HS-27A (cell line): ENCODE results near the gene TPPP.
"Not testable (repeated sequence)": the region's sequence is repeated elsewhere in the genome, so short reads cannot be mapped to it uniquely, and the experiment has no call there.

Source experiments
- DNase-seq: peaks from one replicate; pipeline ENCODE4 v3.0.0-alpha.2; 2012; ENCODE audit warnings: low read depth, missing footprints

TPPP gene

DNA sequence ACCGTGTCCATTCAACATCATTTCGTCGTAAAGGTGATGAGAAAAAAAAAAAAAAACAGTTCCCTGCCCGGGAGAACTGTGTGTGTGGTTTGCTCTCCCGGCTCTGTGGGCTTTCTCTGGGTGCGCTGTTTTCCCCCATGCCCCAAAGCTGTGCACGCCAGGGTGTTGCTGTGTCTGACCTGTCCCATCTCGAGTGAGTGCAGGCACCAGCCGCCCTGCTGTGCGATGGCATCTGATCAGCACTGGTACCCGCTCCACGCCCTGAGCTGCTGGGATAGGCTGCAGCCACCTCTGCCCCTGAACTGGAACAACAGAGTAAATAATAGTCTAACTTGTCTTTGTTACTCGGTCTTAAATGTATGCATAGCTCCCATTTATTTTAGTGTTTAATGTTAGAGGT lies 47.7 kb downstream of the TPPP start:
- no peak for DNase-seq

DNA sequence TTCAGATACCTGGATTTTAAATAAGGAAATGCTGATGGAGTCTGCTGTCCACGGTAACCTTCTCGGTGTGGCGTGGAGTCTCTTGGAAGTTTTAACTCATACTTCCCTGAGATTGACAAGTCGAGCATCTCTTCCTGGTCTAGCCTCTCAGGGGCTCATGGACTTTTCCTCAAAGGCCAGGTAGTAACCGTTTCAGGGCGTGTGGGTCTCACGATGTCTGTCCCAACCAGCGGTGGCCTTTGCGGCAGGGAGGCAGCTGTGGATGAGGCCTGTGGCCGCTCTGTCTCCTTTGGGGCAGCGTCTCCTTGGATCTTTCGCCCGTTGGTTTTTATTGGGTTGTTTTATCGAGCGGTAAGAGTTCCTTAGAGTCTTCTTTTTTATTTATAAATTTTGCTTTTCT lies 48.2 kb downstream of the TPPP start:
- DNase-seq = no peak

DNA sequence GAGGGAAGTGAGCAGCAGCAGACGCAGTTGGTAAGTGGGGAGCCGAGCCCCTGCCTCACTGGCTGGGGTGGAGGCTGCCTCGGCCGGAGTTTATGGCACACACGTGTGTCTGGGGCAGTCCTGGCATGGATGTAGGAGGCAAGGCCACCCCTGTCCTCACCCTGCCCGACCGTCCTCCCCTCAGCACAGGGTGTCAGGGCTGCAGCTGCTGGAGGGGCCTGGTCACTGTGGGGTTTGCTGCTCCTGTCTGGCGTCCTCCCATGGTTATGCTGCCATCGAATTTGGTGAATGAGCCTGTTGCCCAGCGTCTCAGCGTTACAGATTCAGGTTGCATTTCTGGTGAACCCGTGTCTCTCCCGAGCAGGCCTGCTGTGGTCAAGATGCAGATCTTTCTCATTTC lies 48.6 kb downstream of the TPPP start:
- DNase-seq = no peak

DNA sequence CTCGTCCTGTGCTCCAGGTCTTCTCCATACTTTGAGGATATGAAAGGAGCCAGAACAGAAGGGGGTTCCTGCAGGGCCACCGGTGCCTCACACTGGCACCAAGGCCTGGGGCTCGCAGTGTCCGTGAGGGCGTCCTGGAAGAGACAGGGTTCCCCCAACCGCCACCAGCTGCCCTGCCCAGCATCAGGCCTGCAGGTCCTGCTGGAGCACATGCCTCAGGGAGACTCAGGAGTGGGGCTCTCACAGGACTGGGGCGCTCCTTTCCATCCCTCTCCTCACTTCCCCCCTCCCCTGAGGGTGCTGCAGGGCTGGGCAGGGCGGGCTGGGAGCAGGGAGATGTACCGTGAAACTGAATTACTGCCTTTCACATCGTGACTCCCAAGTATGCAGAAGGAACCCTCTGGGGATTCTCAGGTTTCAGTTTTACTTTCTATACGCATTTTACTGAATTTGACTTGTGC lies 49.3 kb downstream of the TPPP start:
- no peak for DNase-seq

DNA sequence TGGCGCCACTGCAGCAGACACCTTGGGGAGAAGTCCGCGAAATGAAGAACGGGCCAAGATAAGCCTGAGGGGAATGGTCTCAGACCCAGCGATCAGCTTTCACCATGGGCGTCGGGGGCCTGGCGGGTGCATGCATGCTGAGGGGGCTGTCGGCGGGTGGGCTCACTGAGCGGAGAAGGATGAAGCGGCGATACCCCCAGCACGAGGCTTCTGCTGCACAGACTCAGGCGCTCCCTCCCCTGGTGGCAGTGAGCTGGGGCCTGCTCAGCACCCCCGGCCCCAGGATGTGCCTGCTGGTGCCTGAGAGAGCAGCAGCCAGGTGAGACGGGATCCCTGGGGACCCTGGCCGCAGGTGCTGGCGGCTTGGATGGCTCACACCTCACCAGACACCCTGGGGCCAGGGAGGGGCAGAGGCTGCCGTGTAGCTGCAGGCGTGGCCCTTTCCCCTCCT lies 49.8 kb downstream of the TPPP start:
- DNase-seq = no peak

DNA sequence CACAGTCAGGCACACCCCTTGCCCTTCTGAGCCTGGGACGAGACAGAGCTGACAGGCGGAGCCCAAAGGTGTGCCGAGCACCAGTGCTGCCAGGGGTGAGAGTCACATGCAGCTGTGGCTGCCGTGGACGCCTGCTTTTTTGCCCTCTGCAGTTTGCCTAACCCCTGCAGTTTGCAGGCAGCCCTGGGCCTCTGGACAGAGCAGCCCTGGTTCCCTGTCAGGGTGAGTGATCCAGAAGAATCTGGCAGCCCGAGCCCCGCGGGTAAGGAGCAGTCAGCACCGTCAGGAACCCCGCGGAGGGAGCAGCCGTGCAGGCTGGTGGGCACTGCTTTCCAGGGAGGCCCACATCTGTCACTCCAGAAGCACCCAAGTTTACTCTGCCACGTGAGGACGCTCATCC lies 50.7 kb downstream of the TPPP start:
- DNase-seq = no peak

DNA sequence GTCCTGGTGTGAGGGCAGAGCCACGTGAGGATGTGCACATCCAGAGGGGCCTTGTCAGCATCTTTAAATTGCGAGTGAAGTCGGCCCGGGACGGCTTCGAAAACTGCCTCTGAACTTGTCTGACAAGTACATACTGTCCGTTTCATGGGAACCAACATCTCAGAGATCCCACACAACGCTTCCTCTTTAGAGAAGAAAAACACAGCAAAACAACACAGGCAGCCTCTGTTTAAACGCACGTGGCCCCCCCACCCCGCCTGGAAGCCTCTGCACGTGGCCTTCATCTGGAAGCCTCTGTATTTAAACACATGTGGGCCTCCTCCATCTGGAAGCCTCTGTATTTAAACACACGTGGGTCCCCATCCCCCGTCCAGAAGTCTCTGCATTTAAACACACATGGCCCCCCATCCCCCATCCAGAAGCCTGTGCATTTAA lies 51.8 kb downstream of the TPPP start:
- no peak for DNase-seq

DNA sequence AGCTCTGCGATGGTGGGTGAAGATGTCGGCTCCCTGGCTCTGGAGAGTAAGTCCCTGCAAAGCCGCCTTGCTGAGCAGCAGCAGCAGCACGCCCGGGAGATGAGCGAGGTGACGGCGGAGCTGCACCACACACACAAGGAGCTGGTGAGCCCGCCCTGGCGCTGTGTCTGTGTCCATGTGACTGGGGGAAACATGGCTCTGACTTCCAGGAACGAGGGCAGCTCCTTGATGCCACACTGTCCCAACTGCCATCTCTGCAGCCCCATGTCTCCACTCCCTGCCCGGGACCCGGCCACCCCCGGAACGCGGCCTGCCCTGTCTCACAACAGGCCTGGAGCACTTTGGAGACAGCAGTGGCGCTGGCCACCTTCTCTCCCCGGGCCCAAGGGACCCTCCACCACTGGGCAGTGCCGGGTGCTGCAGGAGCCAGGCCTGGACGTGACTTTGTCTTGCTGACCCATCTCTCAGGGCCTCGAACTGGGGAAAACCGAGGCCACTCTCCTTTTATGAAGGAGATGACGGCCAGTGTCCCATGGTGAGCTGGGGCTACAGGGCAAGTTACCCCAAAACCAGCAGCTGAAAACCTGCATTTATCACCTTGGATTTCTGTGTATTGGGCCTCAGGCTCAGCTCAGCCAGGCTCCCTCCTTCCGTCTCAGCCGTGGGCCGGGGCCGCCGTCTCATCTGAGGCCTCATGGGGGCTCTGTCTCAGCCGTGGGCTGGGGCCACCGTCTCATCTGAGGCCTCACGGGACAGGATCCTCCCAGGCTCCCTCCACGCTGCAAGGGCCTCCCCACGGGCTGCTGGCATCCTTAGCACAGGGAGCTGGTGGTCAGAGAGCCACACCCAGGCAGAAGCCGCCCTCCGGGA lies 52.5 kb downstream of the TPPP start:
- DNase-seq = no peak

DNA sequence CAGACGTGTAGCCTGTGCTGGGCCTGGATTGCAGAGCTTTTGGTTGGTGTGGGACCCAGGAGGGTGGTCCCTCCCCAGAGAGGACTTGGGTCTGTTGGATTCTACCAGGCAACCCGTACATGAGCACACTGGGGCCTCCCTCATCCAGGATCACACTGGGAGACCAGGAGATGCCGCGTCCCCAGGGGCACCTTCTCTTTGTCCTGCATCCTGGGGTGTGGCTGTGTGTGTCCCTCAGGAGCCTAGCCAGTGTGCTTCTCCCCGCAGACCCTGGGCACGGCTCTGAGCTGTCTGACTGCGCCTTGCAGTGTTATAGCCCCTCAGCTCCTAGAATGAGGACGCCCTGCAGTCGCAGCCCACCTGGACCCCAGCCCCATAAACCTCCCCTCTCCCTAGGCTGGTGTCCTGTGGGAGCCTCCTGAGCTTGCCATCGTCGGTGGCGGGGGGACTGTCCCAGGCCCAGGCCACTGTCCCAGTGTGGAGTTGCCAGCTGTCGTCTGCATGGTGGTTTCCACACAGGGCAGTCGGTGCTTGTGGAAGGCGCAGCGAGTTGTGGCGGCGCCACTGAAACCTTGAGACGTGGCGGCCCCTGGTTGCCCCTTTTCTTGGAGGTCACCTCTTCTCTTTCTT lies 53.5 kb downstream of the TPPP start:
- no peak for DNase-seq

DNA sequence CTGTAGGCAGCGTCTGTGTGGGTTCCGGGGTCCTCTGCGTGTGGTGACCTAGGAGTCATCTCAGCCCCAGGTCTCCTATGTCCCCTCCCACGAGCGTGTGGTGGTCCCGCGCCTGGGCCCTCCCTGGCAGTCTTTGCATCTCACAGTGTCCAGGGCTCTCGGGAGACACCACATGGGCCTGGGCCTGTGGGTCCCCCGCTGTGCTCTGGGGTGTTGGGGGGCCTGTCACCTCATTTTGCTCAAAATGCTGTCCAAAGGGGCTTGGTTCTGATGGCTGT lies 54.0 kb downstream of the TPPP start:
- no peak for DNase-seq

DNA sequence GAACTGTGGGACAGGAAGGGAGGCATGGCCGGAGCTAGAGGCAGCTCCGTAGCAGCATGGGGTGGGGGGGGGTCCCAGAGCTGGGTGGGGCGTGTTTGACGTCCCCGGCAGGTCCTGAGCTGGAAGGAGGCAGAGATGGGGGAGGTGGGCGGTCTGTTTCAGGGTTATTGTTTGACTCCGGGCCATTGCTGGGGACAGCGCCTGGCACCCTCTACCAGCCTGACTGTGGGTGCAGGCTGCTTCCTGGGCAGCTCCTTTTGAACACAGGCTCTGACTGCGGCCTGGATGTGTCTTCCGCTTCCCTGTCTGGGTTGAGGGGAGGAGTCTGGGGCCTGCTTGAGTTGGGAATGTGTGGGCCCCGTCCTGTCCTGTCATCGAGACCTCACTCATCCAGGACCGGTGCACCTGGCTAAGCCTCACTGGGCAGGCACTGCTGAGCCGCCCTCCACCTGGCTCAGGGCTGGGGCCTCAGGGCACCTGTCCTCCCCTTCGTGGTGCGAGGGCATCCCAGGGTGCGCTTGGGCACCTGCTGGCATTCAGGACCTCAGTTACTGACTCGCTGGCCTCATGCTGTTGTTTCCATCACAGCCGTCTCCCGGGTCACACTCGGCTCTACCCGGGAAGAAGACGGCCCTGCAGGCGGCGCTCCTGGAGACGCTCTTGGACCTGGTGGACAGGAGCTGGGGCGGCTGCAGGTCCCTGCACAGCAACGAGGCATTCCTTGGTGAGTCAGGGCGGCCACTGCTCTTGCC lies 54.5 kb downstream of the TPPP start:
- DNase-seq = no peak

DNA sequence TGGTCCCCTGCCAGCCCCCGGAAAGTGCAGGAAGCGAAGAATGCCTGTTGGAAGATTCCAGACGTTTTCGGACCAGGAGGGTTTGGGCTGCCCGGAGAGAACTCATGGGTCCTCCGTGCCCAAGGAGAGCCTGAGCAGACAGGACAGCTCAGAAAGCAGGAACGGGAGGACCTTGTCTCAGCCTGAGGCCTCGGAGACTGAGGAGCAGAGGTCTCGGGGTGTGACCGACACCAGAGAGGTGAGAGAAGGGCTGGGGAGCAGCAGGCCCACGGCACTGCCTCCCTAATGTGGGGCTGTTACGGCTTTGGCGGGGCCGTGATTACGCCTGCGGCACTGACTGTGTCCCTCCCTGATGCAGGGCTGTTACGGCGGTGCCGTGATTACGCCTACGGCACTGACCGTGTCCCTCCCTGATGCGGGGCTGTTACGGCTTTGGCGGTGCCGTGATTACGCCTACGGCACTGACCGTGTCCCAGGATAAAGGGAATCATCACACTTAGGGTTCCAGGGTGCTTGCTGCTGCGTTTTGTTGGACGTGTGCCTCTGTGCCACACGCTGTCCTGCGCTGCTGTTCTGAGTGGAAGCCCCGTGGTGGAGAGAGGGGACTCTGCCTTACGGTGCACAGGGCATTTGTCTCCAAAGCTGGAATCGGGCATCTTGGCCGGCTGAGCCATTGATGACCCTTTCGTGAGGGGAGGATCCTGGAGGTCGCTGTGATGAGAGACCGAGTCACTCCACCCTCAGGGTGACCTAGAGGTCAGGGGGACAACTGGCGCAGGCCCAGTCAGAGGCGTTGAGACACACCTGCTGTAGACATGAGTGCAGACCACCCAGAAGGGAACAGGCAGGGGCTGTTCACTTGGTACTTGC lies 55.3 kb downstream of the TPPP start:
- DNase-seq = no peak

DNA sequence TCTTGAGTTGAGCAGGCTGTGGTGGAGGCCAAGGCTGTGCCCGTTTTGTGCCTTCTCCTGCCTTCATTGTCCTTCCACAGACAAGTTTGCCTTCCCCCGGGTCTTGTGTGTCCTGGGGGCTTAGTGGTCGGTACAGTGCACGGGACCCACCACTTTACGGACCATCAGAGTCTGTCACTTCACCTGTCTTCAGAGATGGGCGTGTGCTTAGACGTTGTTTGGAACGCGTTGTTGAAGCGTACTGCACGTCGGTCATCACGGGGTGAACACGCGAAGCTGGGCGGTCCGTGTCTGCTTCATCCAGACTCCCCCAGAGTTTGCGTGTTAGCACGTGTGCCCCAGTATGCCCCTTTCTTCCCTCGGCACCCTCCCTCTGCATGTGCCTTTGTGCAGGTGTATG lies 56.2 kb downstream of the TPPP start:
- DNase-seq = no peak

DNA sequence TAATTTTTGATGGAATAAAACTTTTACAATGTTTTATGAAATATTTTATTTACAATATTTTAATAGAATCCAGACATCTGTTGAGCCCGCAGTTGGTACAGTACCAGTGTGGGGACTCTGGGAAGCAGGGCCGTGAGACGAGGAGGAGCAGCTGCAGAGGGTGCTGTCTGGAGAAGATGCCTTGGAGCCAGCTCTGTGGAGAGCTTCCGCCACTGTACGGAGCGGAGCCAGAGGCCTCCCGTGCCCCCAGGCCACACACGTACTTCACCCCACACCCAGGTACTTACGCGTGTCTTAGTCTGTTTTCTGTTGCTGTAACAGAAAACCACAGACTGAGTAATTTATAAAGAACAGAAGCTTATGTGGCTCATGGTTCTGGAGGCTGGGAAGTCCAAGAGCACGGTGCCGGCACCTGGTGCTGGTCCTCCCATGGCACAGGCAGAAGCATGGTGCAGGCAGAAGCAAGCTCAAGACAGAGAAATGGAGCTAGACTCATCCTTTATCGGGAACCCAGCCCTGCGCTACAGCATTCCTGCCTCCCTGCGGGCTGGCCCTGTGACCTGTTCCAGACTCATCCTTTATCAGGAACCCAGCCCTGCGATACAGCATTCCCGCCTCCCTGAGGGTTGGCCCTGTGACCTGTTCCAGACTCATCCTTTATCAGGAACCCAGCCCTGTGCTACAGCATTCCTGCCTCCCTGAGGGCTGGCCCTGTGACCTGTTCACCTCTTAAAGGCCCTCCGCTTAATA lies 57.7 kb downstream of the TPPP start:
- no peak for DNase-seq

DNA sequence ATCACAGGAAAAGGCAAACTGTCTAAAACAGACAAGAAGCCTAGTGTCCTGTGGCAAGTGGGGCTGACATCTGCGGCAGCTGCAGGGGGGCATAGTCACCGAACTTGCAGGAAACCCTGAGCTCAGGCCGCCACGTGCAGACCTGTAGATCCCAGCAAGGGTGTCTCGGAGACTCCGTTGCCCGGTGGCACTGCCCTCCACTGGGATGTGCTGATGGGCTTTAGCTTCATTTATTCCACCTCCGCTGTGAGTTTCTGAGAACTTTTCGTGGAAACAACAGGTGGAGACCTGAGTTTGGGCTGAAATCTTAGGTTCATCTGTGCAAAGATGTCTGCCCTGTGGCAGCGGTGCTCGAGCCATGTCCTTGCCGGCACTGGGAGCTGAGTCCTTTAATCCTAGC lies 59.0 kb downstream of the TPPP start:
- DNase-seq = no peak

DNA sequence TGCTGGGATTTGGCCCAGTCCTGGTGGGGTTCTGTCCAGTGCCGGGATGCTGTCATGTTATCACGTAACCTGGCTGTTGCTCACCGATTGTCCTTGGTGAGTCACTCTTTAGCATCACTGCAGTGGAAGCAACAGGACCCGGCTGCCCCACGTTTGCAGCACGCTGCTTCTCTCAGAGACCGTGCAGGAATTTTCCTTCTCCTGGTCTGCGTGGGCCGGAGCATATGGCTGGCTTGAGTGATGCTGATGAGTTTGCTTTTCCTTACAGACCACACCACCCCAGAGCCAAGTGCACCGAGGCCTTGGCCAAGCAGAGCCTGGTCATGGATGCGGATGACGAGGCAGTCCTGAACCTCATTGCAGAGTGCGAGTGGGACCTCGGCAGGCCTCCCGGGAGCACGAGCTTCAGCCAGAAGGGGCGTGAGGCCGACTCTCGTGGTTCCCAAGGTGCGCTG lies 59.6 kb downstream of the TPPP start:
- no peak for DNase-seq

DNA sequence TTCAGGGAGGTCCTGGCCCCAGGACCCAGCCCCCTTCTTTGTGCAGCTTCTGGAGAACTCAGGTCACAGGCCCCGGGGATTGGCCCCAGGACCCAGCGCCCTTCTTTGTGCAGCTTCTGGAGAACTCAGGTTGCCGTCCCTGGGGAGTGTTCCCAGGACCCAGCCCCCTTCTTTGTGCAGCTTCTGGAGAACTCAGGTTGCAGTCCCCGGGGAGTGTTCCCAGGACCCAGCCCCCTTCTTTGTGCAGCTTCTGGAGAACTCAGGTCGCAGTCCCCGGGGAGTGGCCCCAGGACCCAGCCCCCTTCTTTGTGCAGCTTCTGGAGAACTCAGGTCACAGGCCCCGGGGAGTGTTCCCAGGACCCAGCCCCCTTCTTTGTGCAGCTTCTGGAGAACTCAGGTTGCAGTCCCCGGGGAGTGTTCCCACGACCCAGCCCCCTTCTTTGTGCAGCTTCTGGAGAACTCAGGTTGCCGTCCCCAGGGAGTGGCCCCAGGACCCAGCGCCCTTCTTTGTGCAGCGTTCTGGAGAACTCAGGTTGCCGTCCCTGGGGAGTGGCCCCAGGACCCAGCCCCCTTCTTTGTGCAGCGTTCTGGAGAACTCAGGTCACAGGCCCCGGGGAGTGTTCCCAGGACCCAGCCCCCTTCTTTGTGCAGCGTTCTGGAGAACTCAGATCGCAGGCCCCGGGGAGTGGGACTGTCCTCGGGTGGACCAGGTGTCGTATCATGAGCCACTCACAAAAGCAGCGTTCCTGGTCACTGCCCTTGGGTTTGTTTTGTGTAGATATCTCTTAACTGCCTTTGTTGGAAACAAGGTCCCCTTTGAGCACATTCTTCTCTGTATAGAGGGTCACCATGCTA lies 64.6 kb downstream of the TPPP start:
- DNase-seq = not testable (repeated sequence)

DNA sequence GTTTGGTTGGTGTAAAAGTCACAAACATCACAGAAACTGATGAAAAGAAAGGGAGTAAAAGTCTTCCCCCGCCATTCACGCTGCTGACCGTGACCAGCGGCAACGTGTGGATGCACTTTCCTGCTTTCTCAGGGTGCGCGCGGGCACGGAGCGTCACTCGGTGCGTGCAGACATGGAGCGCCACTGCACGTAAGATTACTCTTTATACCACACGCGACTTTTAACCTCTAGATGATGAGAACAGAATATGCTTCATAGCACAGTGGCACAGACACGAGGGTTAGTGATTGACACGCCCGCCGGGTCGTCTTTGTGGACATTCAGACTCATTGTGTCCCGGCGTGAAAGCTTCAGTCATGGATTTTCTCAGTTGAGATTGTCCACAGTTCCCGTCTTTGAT lies 65.3 kb downstream of the TPPP start:
- no peak for DNase-seq

DNA sequence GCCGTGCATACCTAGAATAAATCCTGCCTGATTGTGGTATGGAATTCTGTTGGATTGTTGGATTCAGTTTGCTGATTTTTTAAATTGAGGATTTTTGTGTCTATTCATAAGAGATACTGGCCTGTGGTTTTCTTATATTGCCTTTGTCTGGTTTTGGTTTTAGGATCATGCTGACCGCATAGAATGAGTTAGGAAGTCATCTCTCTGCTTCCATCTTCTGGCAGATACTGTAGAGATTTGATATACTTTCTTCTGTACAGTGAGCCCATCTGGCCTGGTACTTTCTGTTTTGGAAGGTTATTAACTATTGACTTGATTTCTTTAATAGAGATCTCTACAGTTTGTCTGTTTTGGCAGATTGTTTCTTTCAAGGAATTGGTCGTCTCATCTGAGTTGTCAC lies 66.3 kb downstream of the TPPP start:
- no peak for DNase-seq

DNA sequence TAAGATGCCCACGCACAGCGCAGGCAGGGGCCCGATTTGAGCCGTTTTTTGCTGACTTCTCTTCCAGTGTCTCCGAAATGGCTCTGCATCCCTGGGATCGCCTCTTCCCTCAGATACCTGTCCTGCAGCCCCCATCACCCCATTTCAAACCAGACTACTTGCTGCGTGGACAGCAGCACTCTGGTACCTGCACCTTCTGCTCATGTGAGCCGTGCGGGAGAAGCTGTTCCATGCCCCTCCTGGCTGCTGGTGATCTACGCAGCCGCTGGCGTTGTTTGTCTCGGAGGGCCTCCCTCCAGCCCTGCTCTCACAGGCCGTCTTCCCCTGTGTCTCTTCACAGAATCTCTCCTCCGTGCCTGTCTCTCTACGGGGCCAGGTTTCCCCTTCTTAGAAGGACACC lies 67.6 kb downstream of the TPPP start:
- no peak for DNase-seq

DNA sequence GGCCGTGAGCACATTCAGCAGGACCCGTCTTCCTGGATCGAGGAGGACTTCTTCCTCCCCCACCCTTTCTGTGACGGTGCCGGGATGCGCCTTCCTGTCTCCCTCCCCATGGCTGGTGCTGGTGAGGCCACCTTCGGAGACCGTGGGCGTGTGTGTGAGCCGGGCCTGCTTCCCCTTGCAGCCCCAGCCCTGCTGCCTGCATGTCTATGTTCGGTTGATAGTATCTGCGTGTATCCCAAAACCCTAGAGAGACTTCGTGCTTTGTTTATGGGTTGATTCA lies 68.3 kb downstream of the TPPP start:
- DNase-seq = no peak
